Measurements from ENCODE around the gene CNRIP1.
A peak's percentile ranks its signal among the peaks of the same experiment; 100 is the strongest.

CNRIP1 gene

GRCh38 chr2:68274022-68274421 lies 45.7 kb downstream of the CNRIP1 start:
- Histone ChIP-seq H3K4me3 (ENCODE audit: low read depth, low read length) (no peak overlapping the region), H3K9ac (ENCODE audit: low read length) (no peak overlapping the region), H3K36me3 (ENCODE audit: control insufficient read depth, insufficient read depth, low read length) (no peaks in the 10 kb centered on the region), H3K27me3 (ENCODE audit: control insufficient read depth, insufficient read depth, low read length) (no peaks in the 10 kb centered on the region), H3K9me3 (ENCODE audit: control insufficient read depth, insufficient read depth, low read depth, low read length) (no peaks in the 10 kb centered on the region), H3K27ac (ENCODE audit: low read depth, low read length) (no peak overlapping the region), H3K4me1 (ENCODE audit: control insufficient read depth, insufficient read depth, low read length) (no peaks in the 10 kb centered on the region; the same call in 1 of the 2 replicates)

DNA sequence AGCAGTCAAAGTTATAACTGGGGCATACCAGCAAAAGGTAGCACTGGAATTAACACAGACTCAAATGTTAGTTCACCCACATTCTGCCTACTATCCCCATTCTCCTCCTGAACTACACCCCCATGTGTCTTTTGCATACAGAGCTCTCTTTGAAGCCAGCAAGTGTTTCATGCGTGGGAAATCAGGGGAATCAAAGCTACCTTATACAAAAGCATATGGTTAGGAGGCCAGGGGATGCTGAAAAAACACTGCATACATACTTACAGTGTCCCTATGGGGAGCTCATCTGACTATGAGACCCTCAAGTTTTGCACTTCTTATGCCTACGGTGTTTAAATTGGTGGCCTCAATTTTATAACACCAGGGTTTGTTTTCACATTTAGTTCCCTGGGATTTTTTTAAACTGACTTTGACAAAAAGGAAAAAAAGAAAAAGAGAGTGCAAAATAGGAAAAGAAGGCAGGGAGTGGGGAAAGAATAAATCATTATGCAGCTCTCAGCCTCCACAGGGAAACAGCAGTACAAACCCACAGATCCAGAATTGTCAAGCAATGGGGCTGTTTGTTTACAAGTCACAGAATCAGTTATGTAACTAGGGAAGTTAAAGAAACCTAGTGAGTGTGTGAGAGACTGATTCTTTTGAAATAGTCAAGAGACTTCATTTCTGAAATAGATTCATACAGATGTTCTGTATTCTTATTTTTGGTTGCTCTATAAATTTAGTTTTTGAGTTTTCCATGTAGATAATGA lies 47.3 kb downstream of the CNRIP1 start:
- Histone ChIP-seq H3K36me3 (ENCODE audit: control insufficient read depth, insufficient read depth, low read length) (no peaks in the 10 kb centered on the region), H3K9me3 (ENCODE audit: control insufficient read depth, insufficient read depth, low read depth, low read length) (no peaks in the 10 kb centered on the region), H3K27ac (ENCODE audit: low read depth, low read length) (no peak overlapping the region), H3K4me1 (ENCODE audit: control insufficient read depth, insufficient read depth, low read length) (no peaks in the 10 kb centered on the region; the same call in 1 of the 2 replicates), H3K9ac (ENCODE audit: low read length) (no peak overlapping the region), H3K27me3 (ENCODE audit: control insufficient read depth, insufficient read depth, low read length) (no peaks in the 10 kb centered on the region; the same call in 1 of the 2 replicates), H3K4me3 (ENCODE audit: low read depth, low read length) (no peak overlapping the region)

GRCh38 chr2:68266655-68267054 lies 53.1 kb downstream of the CNRIP1 start:
- no peak overlapping the region for H3K9ac ChIP-seq (ENCODE audit: low read length)
- no peak overlapping the region for H3K4me3 ChIP-seq (ENCODE audit: low read depth, low read length)
- H3K27ac ChIP-seq (ENCODE audit: low read depth, low read length) = no peak overlapping the region
- no peaks in the 10 kb centered on the region for H3K36me3 ChIP-seq (ENCODE audit: control insufficient read depth, insufficient read depth, low read length)
- H3K27me3 ChIP-seq (ENCODE audit: control insufficient read depth, insufficient read depth, low read length) = no peaks in the 10 kb centered on the region; the same call in 1 of the 2 replicates
- no peaks in the 10 kb centered on the region for H3K4me1 ChIP-seq (ENCODE audit: control insufficient read depth, insufficient read depth, low read length)
- no peaks in the 10 kb centered on the region for H3K9me3 ChIP-seq (ENCODE audit: control insufficient read depth, insufficient read depth, low read depth, low read length)

- H3K9me3 ChIP-seq (ENCODE audit: control insufficient read depth, insufficient read depth, low read depth, low read length) = no peaks in the 10 kb centered on the region
- H3K27me3 ChIP-seq (ENCODE audit: control insufficient read depth, insufficient read depth, low read length) = no peaks in the 10 kb centered on the region; the same call in 1 of the 2 replicates
Observed at GRCh38 chr2:68263632-68264031, 56.1 kb downstream of the CNRIP1 start.

GRCh38 chr2:68258851-68259250 lies 60.9 kb downstream of the CNRIP1 start:
- Histone ChIP-seq H3K4me3 (ENCODE audit: low read depth, low read length) (no peak overlapping the region), H3K9ac (ENCODE audit: low read length) (no peak overlapping the region), H3K9me3 (ENCODE audit: control insufficient read depth, insufficient read depth, low read depth, low read length) (no peaks in the 10 kb centered on the region), H3K27ac (ENCODE audit: low read depth, low read length) (no peak overlapping the region), H3K4me1 (ENCODE audit: control insufficient read depth, insufficient read depth, low read length) (peaks cover 11% of the 10 kb centered on the region; the same call in 1 of the 2 replicates), H3K27me3 (ENCODE audit: control insufficient read depth, insufficient read depth, low read length) (no peaks in the 10 kb centered on the region), H3K36me3 (ENCODE audit: control insufficient read depth, insufficient read depth, low read length) (no peaks in the 10 kb centered on the region)

More at GRCh38 chr2:68263632-68264031, 56.1 kb downstream of the CNRIP1 start:
- Histone ChIP-seq H3K9ac (ENCODE audit: low read length) (no peak overlapping the region), H3K4me1 (ENCODE audit: control insufficient read depth, insufficient read depth, low read length) (no peaks in the 10 kb centered on the region), H3K36me3 (ENCODE audit: control insufficient read depth, insufficient read depth, low read length) (no peaks in the 10 kb centered on the region), H3K4me3 (ENCODE audit: low read depth, low read length) (no peak overlapping the region), H3K27ac (ENCODE audit: low read depth, low read length) (no peak overlapping the region)

- no peak overlapping the region for H3K4me3 ChIP-seq (ENCODE audit: low read depth, low read length)
- no peaks in the 10 kb centered on the region for H3K36me3 ChIP-seq (ENCODE audit: control insufficient read depth, insufficient read depth, low read length)
- H3K27me3 ChIP-seq (ENCODE audit: control insufficient read depth, insufficient read depth, low read length) = no peaks in the 10 kb centered on the region
- H3K9me3 ChIP-seq (ENCODE audit: control insufficient read depth, insufficient read depth, low read depth, low read length) = no peaks in the 10 kb centered on the region
- no peak overlapping the region for H3K9ac ChIP-seq (ENCODE audit: low read length)
- no peak overlapping the region for H3K27ac ChIP-seq (ENCODE audit: low read depth, low read length)
- peaks cover 11% of the 10 kb centered on the region; the same call in 1 of the 2 replicates for H3K4me1 ChIP-seq (ENCODE audit: control insufficient read depth, insufficient read depth, low read length)
Observed at GRCh38 chr2:68256093-68256450, 63.7 kb downstream of the CNRIP1 start.

DNA sequence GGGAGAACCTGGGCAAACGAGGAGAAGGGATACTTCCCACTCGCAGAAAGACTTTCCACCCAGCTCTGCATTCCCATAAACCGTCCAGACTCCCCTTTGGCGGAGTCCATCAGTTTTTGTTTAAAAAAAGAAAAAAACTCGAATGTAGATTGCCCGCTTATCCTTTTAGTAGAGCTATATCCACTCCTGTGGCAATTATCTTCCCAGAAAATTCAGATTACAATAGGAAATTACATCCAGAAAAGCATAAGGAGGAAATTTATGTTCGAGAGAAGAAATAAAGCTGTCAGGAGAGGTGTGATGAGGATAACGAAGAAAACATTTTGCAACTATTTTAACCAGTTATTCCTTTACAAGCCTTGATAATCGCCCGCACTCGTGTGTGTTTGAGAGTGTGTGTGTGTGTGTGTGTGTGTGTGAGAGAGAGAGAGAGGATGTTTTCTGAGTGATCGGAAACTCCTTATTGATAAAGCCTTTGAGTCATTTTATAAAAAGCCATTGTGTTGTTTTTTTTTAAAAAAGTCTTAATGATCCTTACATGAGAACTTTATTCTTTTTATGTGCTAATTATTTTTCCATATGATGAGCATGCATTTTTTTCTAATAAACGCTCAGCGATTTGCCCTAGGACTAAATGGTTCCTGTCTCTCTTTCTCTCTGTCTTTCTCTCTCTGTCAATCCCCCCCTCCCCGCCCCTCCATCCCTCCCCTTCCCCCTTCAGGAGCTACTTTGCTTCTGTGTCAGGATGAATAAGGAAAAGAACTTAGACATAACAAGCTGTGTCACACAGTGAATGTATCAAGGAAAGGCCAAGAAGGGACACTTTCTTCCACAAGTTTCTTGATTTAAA lies 66.3 kb downstream of the CNRIP1 start:
- no peaks in the 10 kb centered on the region for H3K27me3 ChIP-seq (ENCODE audit: control insufficient read depth, insufficient read depth, low read length)
- H3K27ac ChIP-seq (ENCODE audit: low read depth, low read length) = peak overlapping the region; percentile 50; the same call in 1 of the 2 replicates
- peaks cover 29% of the 10 kb centered on the region for H3K4me1 ChIP-seq (ENCODE audit: control insufficient read depth, insufficient read depth, low read length)
- H3K36me3 ChIP-seq (ENCODE audit: control insufficient read depth, insufficient read depth, low read length) = peaks cover 3% of the 10 kb centered on the region; the same call in 1 of the 2 replicates
- H3K9ac ChIP-seq (ENCODE audit: low read length) = peak overlapping the region; percentile 90
- H3K4me3 ChIP-seq (ENCODE audit: low read depth, low read length) = peak overlapping the region; percentile 91
- no peaks in the 10 kb centered on the region for H3K9me3 ChIP-seq (ENCODE audit: control insufficient read depth, insufficient read depth, low read depth, low read length)

GRCh38 chr2:68252400-68253218 lies 67.1 kb downstream of the CNRIP1 start, which contains the start of gene PPP3R1:
PPP3R1 (minus strand) TSS chr2:68252532; CDS start chr2:68252127, 405 bp downstream.
- H3K36me3 ChIP-seq (ENCODE audit: control insufficient read depth, insufficient read depth, low read length) = peaks cover 3% of the 10 kb centered on the region; the same call in 1 of the 2 replicates
- peak within 1 kb of the TSS; percentile 94 for H3K4me3 ChIP-seq (ENCODE audit: low read depth, low read length)
- peak within 1 kb of the TSS; percentile 95 for H3K9ac ChIP-seq (ENCODE audit: low read length)
- H3K27ac ChIP-seq (ENCODE audit: low read depth, low read length) = peak within 1 kb of the TSS; percentile 63; the same call in 1 of the 2 replicates
- H3K9me3 ChIP-seq (ENCODE audit: control insufficient read depth, insufficient read depth, low read depth, low read length) = no peaks in the 10 kb centered on the region
- H3K27me3 ChIP-seq (ENCODE audit: control insufficient read depth, insufficient read depth, low read length) = no peaks in the 10 kb centered on the region
- peaks cover 35% of the 10 kb centered on the region for H3K4me1 ChIP-seq (ENCODE audit: control insufficient read depth, insufficient read depth, low read length)

- Histone ChIP-seq H3K27ac (ENCODE audit: low read depth, low read length) (peak overlapping the region; percentile 50; the same call in 1 of the 2 replicates), H3K4me1 (ENCODE audit: control insufficient read depth, insufficient read depth, low read length) (peaks cover 35% of the 10 kb centered on the region), H3K9me3 (ENCODE audit: control insufficient read depth, insufficient read depth, low read depth, low read length) (no peaks in the 10 kb centered on the region), H3K27me3 (ENCODE audit: control insufficient read depth, insufficient read depth, low read length) (no peaks in the 10 kb centered on the region), H3K36me3 (ENCODE audit: control insufficient read depth, insufficient read depth, low read length) (peaks cover 3% of the 10 kb centered on the region; the same call in 1 of the 2 replicates), H3K9ac (ENCODE audit: low read length) (peak overlapping the region; percentile 95), H3K4me3 (ENCODE audit: low read depth, low read length) (peak overlapping the region; percentile 94)
Observed at GRCh38 chr2:68251855-68252399, 67.8 kb downstream of the CNRIP1 start.

GRCh38 chr2:68251187-68251854 lies 68.4 kb downstream of the CNRIP1 start:
- peaks cover 38% of the 10 kb centered on the region for H3K4me1 ChIP-seq (ENCODE audit: control insufficient read depth, insufficient read depth, low read length)
- H3K36me3 ChIP-seq (ENCODE audit: control insufficient read depth, insufficient read depth, low read length) = peaks cover 3% of the 10 kb centered on the region; the same call in 1 of the 2 replicates
- H3K27me3 ChIP-seq (ENCODE audit: control insufficient read depth, insufficient read depth, low read length) = no peaks in the 10 kb centered on the region
- H3K27ac ChIP-seq (ENCODE audit: low read depth, low read length) = peak overlapping the region; percentile 63; the same call in 1 of the 2 replicates
- peak overlapping the region; percentile 94 for H3K4me3 ChIP-seq (ENCODE audit: low read depth, low read length)
- no peaks in the 10 kb centered on the region for H3K9me3 ChIP-seq (ENCODE audit: control insufficient read depth, insufficient read depth, low read depth, low read length)
- H3K9ac ChIP-seq (ENCODE audit: low read length) = peak overlapping the region; percentile 88
